Neural progenitor cell (in vitro differentiated cells): ENCODE data around the gene PRRT2. TPM values are rescaled to one million over a fixed set of nuclear protein-coding genes. Genes with fewer than 3 reads are reported as not detected.

Source experiments
- DNase-seq: peaks from one replicate; pipeline ENCODE4 v3.0.0-alpha.2; 2016; ENCODE audit warnings: low spot score
- H2AFZ ChIP-seq: fragments of 200-600 bp; sonication (generic); replicated peaks from 2 replicates; pipeline ENCODE4 v1.6.1; 2016; ENCODE audit warnings: antibody characterized with exemption
- H3F3A ChIP-seq: fragments of 200-600 bp; sonication (generic); 2 replicates; pipeline ENCODE4 v1.6.1; 2016; ENCODE audit warnings: antibody characterized with exemption, low read depth
- H3K27ac ChIP-seq: fragments of 200-600 bp; sonication (generic); 2 replicates; pipeline ENCODE4 v1.5.1; 2016; ENCODE audit warnings: mild to moderate bottlenecking
- H3K27me3 ChIP-seq: fragments of 200-600 bp; sonication (generic); 2 replicates; pipeline ENCODE4 v1.6.1; 2016; ENCODE audit warnings: mild to moderate bottlenecking, moderate library complexity
- H3K36me3 ChIP-seq: fragments of 200-600 bp; sonication (generic); 2 replicates; pipeline ENCODE4 v1.5.1; 2016
- H3K4me1 ChIP-seq: fragments of 200-600 bp; sonication (generic); 2 replicates; pipeline ENCODE4 v1.6.1; 2016; ENCODE audit warnings: mixed run types
- H3K4me2 ChIP-seq: fragments of 200-600 bp; sonication (generic); 2 replicates; pipeline ENCODE4 v1.6.1; 2016
- H3K4me3 ChIP-seq: fragments of 200-600 bp; sonication (generic); 2 replicates; pipeline ENCODE4 v1.5.1; 2016
- H3K79me2 ChIP-seq: fragments of 200-600 bp; sonication (generic); 2 replicates; pipeline ENCODE4 v1.6.1; 2016; ENCODE audit warnings: low read depth
- H3K9ac ChIP-seq: fragments of 200-600 bp; sonication (generic); 2 replicates; pipeline ENCODE4 v1.6.1; 2016
- H3K9me3 ChIP-seq: fragments of 200-600 bp; sonication (generic); 2 replicates; pipeline ENCODE4 v1.5.1; 2016; ENCODE audit warnings: low read depth
- H4K20me1 ChIP-seq: fragments of 200-600 bp; sonication (generic); 2 replicates; pipeline ENCODE4 v1.6.1; 2016; ENCODE audit warnings: low read depth
- H3K27ac Mint-ChIP-seq: 3 replicates; pipeline ENCODE4 v1.8.0; 2021; ENCODE audit warnings: mixed read lengths
- H3K27me3 Mint-ChIP-seq: 2 replicates; pipeline ENCODE4 v1.8.0; 2022; ENCODE audit warnings: low read depth, mild to moderate bottlenecking, inconsistent platforms, moderate library complexity, mixed read lengths; ENCODE audit not compliant: insufficient read depth
- H3K36me3 Mint-ChIP-seq: 3 replicates; pipeline ENCODE4 v1.8.0; 2021; ENCODE audit warnings: mixed read lengths
- H3K4me1 Mint-ChIP-seq: 3 replicates; pipeline ENCODE4 v1.8.0; 2021; ENCODE audit warnings: mixed read lengths
- H3K4me3 Mint-ChIP-seq: 3 replicates; pipeline ENCODE4 v1.8.0; 2021; ENCODE audit warnings: mild to moderate bottlenecking, moderate library complexity, mixed read lengths
- H3K9me3 Mint-ChIP-seq: 3 replicates; pipeline ENCODE4 v1.8.0; 2020; ENCODE audit warnings: mixed read lengths
- CTCF ChIP-seq: fragments of 200-600 bp; sonication (generic); IDR thresholded peaks from 2 replicates; pipeline ENCODE4 v1.5.1; 2017; ENCODE audit warnings: antibody characterized with exemption, mild to moderate bottlenecking
- EZH2 ChIP-seq: fragments of 200-600 bp; sonication (generic); IDR thresholded peaks from 2 replicates; pipeline ENCODE4 v1.6.1; 2017; ENCODE audit warnings: antibody characterized with exemption, mild to moderate bottlenecking, moderate library complexity
- EZH2phosphoT487 ChIP-seq: fragments of 200-600 bp; sonication (generic); IDR thresholded peaks from 2 replicates; pipeline ENCODE4 v1.6.1; 2017; ENCODE audit warnings: antibody characterized with exemption
- total RNA-seq: library from RNA; depleted of rRNA; stranded (reverse); fragments of >200 nt; gene quantifications from 2 replicates; pipeline ENCODE4 v1.2.3, GENCODE V29; 2015; ENCODE audit warnings: low replicate concordance

PRRT2 gene
- total RNA-seq, 1 donor from 2014 or later = 23.5 TPM

GRCh38 chr16:29766571-29766970 lies 45.4 kb upstream of the PRRT2 start:
- Histone ChIP-seq H2AFZ (no peak overlapping the region), H3K27ac (no peak overlapping the region), H3K36me3 (no peaks in the 10 kb centered on the region), H3F3A (no peaks in the 10 kb centered on the region), H3K4me1 (no peaks in the 10 kb centered on the region), H4K20me1 (no peaks in the 10 kb centered on the region), H3K9me3 (no peaks in the 10 kb centered on the region), H3K4me3 (no peak overlapping the region), H3K9ac (no peak overlapping the region), H3K79me2 (no peaks in the 10 kb centered on the region), H3K4me2 (no peak overlapping the region), H3K27me3 (no peaks in the 10 kb centered on the region)
- no peak for DNase-seq
- H3K9me3 Mint-ChIP-seq = no peaks in the 10 kb centered on the region
- no peak for TF ChIP-seq EZH2
- TF ChIP-seq CTCF = no peak
- no peak for TF ChIP-seq EZH2phosphoT487
- no peak overlapping the region for H3K27ac Mint-ChIP-seq
- H3K4me1 Mint-ChIP-seq = peaks cover 2% of the 10 kb centered on the region
- H3K27me3 Mint-ChIP-seq = peaks cover 6% of the 10 kb centered on the region
- H3K4me3 Mint-ChIP-seq = no peak overlapping the region
- H3K36me3 Mint-ChIP-seq = no peaks in the 10 kb centered on the region

GRCh38 chr16:29767062-29767461 lies 44.9 kb upstream of the PRRT2 start:
- H3F3A ChIP-seq = no peaks in the 10 kb centered on the region
- Mint-ChIP-seq H3K27ac (no peak overlapping the region), H3K27me3 (peaks cover 6% of the 10 kb centered on the region), H3K4me1 (no peaks in the 10 kb centered on the region), H3K9me3 (no peaks in the 10 kb centered on the region), H3K4me3 (no peak overlapping the region), H3K36me3 (no peaks in the 10 kb centered on the region)
- no peaks in the 10 kb centered on the region for H3K4me1 ChIP-seq
- H3K4me2 ChIP-seq = no peak overlapping the region
- H3K27ac ChIP-seq = no peak overlapping the region
- H2AFZ ChIP-seq = no peak overlapping the region
- no peaks in the 10 kb centered on the region for H3K27me3 ChIP-seq
- no peaks in the 10 kb centered on the region for H3K36me3 ChIP-seq
- H3K9me3 ChIP-seq = no peaks in the 10 kb centered on the region
- TF ChIP-seq EZH2phosphoT487 (no peak), EZH2 (no peak), CTCF (no peak)
- H4K20me1 ChIP-seq = no peaks in the 10 kb centered on the region
- H3K9ac ChIP-seq = no peak overlapping the region
- H3K4me3 ChIP-seq = no peak overlapping the region
- DNase-seq = no peak
- no peaks in the 10 kb centered on the region for H3K79me2 ChIP-seq

- Histone ChIP-seq H3F3A (no peaks in the 10 kb centered on the region), H3K27ac (no peak overlapping the region), H3K4me1 (no peaks in the 10 kb centered on the region), H2AFZ (no peak overlapping the region), H4K20me1 (no peaks in the 10 kb centered on the region), H3K9ac (no peak overlapping the region), H3K79me2 (no peaks in the 10 kb centered on the region), H3K36me3 (no peaks in the 10 kb centered on the region), H3K27me3 (no peaks in the 10 kb centered on the region), H3K9me3 (no peaks in the 10 kb centered on the region), H3K4me3 (no peak overlapping the region), H3K4me2 (no peak overlapping the region)
- Mint-ChIP-seq H3K27me3 (peaks cover 7% of the 10 kb centered on the region), H3K27ac (no peak overlapping the region), H3K9me3 (no peaks in the 10 kb centered on the region), H3K4me3 (no peak overlapping the region), H3K4me1 (no peaks in the 10 kb centered on the region), H3K36me3 (no peaks in the 10 kb centered on the region)
- no peak for DNase-seq
- no peak for TF ChIP-seq EZH2phosphoT487
- TF ChIP-seq CTCF = no peak
- no peak for TF ChIP-seq EZH2
These were observed 42.5 kb upstream of the PRRT2 start for GRCh38 chr16:29769507-29769906.
